ENCODE results near the gene ZFP62.

- TF ChIP-seq EZH2 (IDR thresholded peaks at IDR 0.05) (no peak), POLR2AphosphoS5 (IDR thresholded peaks at IDR 0.05; ENCODE audit: borderline replicate concordance, low read depth, low read length) (no peak), FOXP2 (optimal IDR thresholded peaks at IDR 0.05; ENCODE audit: control extremely low read depth, extremely low read length, insufficient read depth) (no peak)
Observed at GRCh38 chr5:180873615-180874520, 12.8 kb upstream of the ZFP62 start.

Data from SK-N-MC (cell line).